ENCODE measurements around the gene GLP2R. TPM values are rescaled to one million over a fixed set of nuclear protein-coding genes. Genes with fewer than 3 reads are reported as not detected.
A peak's percentile ranks its signal among the peaks of the same experiment; 100 is the strongest.

The GLP2R gene
- total RNA-seq, 4 donors from 2014 or later: 0.54 to 3.3 (median 1.2) TPM

DNA sequence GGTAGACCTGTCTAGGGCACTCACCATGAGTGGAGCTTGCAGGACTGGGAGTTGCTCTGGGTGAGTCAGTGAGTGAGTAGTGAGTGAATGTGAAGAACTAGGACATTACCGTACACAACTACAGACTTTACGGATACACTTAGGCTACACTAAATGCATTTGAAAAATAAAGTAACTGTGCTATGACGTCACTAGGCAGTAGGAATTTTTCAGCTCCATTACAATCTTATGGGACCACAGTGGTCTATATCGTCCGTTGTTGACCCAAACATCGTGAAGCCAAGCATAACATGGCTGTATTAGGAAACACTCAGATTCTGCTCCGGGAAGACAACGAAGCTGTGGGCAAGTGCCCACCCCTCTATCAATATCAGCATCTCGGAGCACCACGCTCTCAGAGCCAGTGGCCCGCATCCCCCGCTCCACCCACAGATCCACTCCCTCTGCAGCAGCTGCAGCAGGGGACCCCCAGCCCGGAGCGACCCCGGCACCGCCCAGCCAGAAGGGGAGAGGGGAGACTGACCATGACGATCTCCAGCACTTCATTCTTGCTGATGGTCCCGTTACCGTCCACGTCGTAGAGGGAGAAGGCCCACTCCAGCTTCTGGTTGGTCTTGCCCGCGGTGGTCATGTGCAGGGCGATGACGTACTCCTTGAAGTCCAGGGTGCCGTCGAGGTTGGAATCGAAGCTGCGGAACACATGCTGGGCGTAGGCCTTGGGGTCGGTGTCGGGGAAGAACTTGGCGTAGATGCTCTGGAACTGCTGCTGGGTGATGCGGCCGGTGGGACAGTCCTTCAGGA is 78.8 kb downstream of the GLP2R start:
- Histone ChIP-seq H3K4me1 (no peaks in the 10 kb centered on the region), H3K9me3 (no peaks in the 10 kb centered on the region), H3K4me3 (replicated peaks in 1 of 3) (no peak overlapping the region), H3K36me3 (no peaks in the 10 kb centered on the region), H3K27me3 (no peaks in the 10 kb centered on the region), H3K27ac (no peak overlapping the region)
- intact Hi-C loops (cut with DNase I): no loop called here
- 92 to 93% methylated on average over 26 to 35 of the region's 35 CpGs for WGBS, 2 donors
- no peak for TF ChIP-seq POLR2A (IDR thresholded peaks at IDR 0.05)
- TF ChIP-seq, protein P1, sequence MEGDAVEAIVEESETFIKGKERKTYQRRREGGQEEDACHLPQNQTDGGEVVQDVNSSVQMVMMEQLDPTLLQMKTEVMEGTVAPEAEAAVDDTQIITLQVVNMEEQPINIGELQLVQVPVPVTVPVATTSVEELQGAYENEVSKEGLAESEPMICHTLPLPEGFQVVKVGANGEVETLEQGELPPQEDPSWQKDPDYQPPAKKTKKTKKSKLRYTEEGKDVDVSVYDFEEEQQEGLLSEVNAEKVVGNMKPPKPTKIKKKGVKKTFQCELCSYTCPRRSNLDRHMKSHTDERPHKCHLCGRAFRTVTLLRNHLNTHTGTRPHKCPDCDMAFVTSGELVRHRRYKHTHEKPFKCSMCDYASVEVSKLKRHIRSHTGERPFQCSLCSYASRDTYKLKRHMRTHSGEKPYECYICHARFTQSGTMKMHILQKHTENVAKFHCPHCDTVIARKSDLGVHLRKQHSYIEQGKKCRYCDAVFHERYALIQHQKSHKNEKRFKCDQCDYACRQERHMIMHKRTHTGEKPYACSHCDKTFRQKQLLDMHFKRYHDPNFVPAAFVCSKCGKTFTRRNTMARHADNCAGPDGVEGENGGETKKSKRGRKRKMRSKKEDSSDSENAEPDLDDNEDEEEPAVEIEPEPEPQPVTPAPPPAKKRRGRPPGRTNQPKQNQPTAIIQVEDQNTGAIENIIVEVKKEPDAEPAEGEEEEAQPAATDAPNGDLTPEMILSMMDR (IDR thresholded peaks at IDR 0.05): no peak
- no peak for DNase-seq

DNA sequence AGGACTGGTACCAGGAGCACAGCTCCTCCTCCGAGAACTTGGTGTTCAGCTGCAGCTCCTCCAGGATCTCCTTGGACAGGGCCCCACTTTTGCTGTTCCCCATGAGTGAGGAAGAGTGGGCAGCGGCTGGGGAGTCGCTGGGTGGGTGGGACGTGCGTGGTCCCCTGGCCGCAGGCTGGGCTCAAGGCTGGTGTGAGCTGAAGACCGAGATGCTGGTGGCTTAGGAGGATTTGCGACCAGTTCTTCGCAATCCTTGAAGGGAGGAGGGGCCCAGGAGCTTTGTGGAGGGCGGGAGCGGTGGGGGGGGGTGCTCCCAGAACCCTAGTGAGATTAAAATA is 79.3 kb downstream of the GLP2R start, which contains the start of gene RCVRN:
Gene RCVRN (minus strand): TSS at position 194 of the 338 bp plus-strand sequence. CDS start 91 bp downstream, at position 103.
- Histone ChIP-seq H3K36me3 (no peaks in the 10 kb centered on the region), H3K27ac (no peak within 1 kb of the TSS), H3K27me3 (no peaks in the 10 kb centered on the region), H3K4me3 (replicated peaks in 1 of 3) (no peak within 1 kb of the TSS), H3K9me3 (no peaks in the 10 kb centered on the region), H3K4me1 (no peaks in the 10 kb centered on the region)
- intact Hi-C loops (cut with DNase I): no loop called here
- no peak for DNase-seq
- TF ChIP-seq, protein P1 (IDR thresholded peaks at IDR 0.05): no peak
- no peak for TF ChIP-seq POLR2A (IDR thresholded peaks at IDR 0.05)
- 86 to 95% methylated on average over 10 of the region's 11 CpGs for WGBS, 2 donors

DNA sequence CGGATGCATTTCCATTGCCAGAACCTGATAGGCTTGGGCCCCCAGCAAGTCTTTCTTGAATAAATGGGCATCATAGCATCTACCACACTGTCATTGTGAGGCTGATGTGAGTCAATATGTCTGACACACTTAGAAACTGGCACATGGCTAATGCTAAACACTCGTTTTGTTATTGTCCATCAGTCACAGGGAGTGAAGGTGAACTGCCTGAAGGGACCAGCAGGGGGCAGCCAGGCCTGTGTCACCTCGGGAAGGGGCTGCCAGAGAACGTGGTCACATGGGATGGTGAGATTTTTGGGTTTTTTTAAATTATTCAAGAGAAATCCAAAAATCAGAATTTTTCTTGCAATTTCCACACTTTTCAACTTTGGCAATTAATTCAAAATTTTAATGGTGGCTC is 80.2 kb downstream of the GLP2R start:
- Histone ChIP-seq H3K27me3 (no peaks in the 10 kb centered on the region), H3K4me1 (no peaks in the 10 kb centered on the region), H3K36me3 (no peaks in the 10 kb centered on the region), H3K27ac (no peak overlapping the region), H3K4me3 (replicated peaks in 1 of 3) (no peak overlapping the region), H3K9me3 (no peaks in the 10 kb centered on the region)
- intact Hi-C loops (cut with DNase I): no loop called here
- TF ChIP-seq, protein P1 (IDR thresholded peaks at IDR 0.05): peak in 1 of 6 experiments; percentile 21
- TF ChIP-seq POLR2A (IDR thresholded peaks at IDR 0.05): no peak
- DNase-seq: peak in 1 of 2 donors; percentile 3
- WGBS, 2 donors: 16% methylated on average over 4 of the region's 4 CpGs

DNA sequence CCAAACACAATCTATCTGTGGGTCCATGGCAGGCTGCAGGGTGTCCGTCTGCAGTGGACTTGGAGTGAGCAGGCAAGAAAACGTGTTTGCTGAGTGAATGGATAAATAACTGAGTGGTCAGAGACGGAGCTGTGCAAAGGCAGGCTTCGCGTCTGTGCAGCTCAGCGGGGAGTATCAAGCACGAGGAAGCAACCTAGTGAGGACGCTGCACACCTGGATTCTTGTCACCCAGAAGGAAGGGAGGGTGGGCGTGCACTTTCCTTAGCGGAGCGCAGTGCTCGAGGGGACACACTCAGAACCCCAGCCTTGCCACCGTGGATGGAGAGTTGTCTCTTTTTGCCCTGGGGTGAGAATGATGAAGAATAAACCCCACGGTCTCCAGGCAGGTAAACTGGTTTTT is 80.9 kb downstream of the GLP2R start:
- 67 to 68% methylated on average over 14 of the region's 14 CpGs for WGBS, 2 donors
- no peak overlapping the region for H3K27ac ChIP-seq
- no peaks in the 10 kb centered on the region for H3K9me3 ChIP-seq
- H3K27me3 ChIP-seq: no peaks in the 10 kb centered on the region
- intact Hi-C loops (cut with DNase I): no loop called here
- H3K36me3 ChIP-seq: no peaks in the 10 kb centered on the region
- no peak overlapping the region for H3K4me3 ChIP-seq (replicated peaks in 1 of 3)
- H3K4me1 ChIP-seq: no peaks in the 10 kb centered on the region
- no peak for TF ChIP-seq POLR2A (IDR thresholded peaks at IDR 0.05)
- TF ChIP-seq, protein P1 (IDR thresholded peaks at IDR 0.05): no peak
- no peak for DNase-seq

DNA sequence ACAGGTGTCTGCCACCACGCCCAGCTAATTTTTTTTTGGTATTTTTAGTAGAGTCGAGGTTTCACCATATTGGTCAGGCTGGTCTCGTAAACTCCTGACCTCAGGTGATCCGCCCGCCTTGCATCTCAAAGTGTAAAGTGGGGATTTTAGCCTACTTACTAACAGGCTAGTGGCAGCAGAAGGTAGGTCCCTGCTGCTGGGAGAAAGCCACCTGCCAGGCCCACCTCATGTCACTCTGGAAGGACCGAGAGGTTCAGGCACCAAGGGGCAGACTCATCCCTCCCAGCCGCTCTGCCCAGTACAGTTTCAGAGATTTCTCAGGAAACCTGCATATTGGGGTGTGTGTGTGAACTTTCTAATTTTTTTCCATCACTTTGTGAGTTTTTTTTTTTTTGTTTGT is 81.4 kb downstream of the GLP2R start:
- WGBS, 2 donors: 89 to 91% methylated on average over 7 of the region's 7 CpGs
- intact Hi-C loops (cut with DNase I): no loop called here
- Histone ChIP-seq H3K4me3 (replicated peaks in 1 of 3) (no peak overlapping the region), H3K27me3 (no peaks in the 10 kb centered on the region), H3K4me1 (no peaks in the 10 kb centered on the region), H3K36me3 (no peaks in the 10 kb centered on the region), H3K9me3 (no peaks in the 10 kb centered on the region), H3K27ac (no peak overlapping the region)
- no peak for DNase-seq
- no peak for TF ChIP-seq POLR2A (IDR thresholded peaks at IDR 0.05)
- TF ChIP-seq, protein P1 (IDR thresholded peaks at IDR 0.05): no peak
